ENCODE data around the gene CHADL. TPM values are rescaled to one million over a fixed set of nuclear protein-coding genes. Genes with fewer than 3 reads are reported as not detected.

The CHADL gene
- total RNA-seq, 2 donors from 2014 or later: 3.2 to 4.9 TPM

GRCh38 chr22:41223535-41223934, 17.2 kb downstream of the CHADL start:
- Histone ChIP-seq H3K4me3 (no peak overlapping the region), H3K4me1 (ENCODE audit: control insufficient read depth in 1 of 2, low read depth in 2 of 2) (no peaks in the 10 kb centered on the region), H3K27me3 (replicated peaks; ENCODE audit: insufficient read depth) (no peaks in the 10 kb centered on the region), H3K27ac (no peak overlapping the region), H3K36me3 (peaks cover 70% of the 10 kb centered on the region), H3K9me3 (no peaks in the 10 kb centered on the region)
- no peak for TF ChIP-seq CTCF (IDR thresholded peaks at IDR 0.05)
- ATAC-seq (ENCODE audit: insufficient number of reproducible peaks, low FRiP score, low read depth): no peak
- DNase-seq (ENCODE audit: low spot score): no peak

GRCh38 chr22:41222846-41223507, 17.8 kb downstream of the CHADL start:
- DNase-seq (ENCODE audit: low spot score) (no peak), ATAC-seq (ENCODE audit: insufficient number of reproducible peaks, low FRiP score, low read depth) (no peak)
- Histone ChIP-seq H3K4me3 (no peak overlapping the region), H3K4me1 (ENCODE audit: control insufficient read depth in 1 of 2, low read depth in 2 of 2) (no peaks in the 10 kb centered on the region), H3K9me3 (no peaks in the 10 kb centered on the region), H3K27me3 (replicated peaks; ENCODE audit: insufficient read depth) (no peaks in the 10 kb centered on the region), H3K36me3 (peaks cover 67% of the 10 kb centered on the region), H3K27ac (no peak overlapping the region)
- no peak for TF ChIP-seq CTCF (IDR thresholded peaks at IDR 0.05)

- H3K4me1 ChIP-seq (ENCODE audit: control insufficient read depth in 1 of 2, low read depth in 2 of 2): peaks cover 0 to 5% of the 10 kb centered on the region in 2 donors
- TF ChIP-seq CTCF (IDR thresholded peaks at IDR 0.05): no peak
Measured at GRCh38 chr22:41217553-41218157, 23.1 kb downstream of the CHADL start.

GRCh38 chr22:41216984-41217383, 23.7 kb downstream of the CHADL start:
- TF ChIP-seq CTCF (IDR thresholded peaks at IDR 0.05): no peak
- Histone ChIP-seq H3K4me1 (ENCODE audit: control insufficient read depth in 1 of 2, low read depth in 2 of 2) (peaks cover 0 to 5% of the 10 kb centered on the region in 2 donors), H3K4me3 (no peak overlapping the region), H3K27me3 (replicated peaks; ENCODE audit: insufficient read depth) (no peaks in the 10 kb centered on the region), H3K27ac (no peak overlapping the region), H3K36me3 (peaks cover 31% of the 10 kb centered on the region), H3K9me3 (no peaks in the 10 kb centered on the region)
- no peak for DNase-seq (ENCODE audit: low spot score)
- ATAC-seq (ENCODE audit: insufficient number of reproducible peaks, low FRiP score, low read depth): no peak

More at GRCh38 chr22:41217553-41218157, 23.1 kb downstream of the CHADL start:
- no peak overlapping the region for H3K4me3 ChIP-seq
- no peaks in the 10 kb centered on the region for H3K9me3 ChIP-seq
- ATAC-seq (ENCODE audit: insufficient number of reproducible peaks, low FRiP score, low read depth) (no peak), DNase-seq (ENCODE audit: low spot score) (no peak)
- no peaks in the 10 kb centered on the region for H3K27me3 ChIP-seq (replicated peaks; ENCODE audit: insufficient read depth)
- H3K36me3 ChIP-seq: peaks cover 33% of the 10 kb centered on the region
- H3K27ac ChIP-seq: no peak overlapping the region

GRCh38 chr22:41215926-41216325, 24.8 kb downstream of the CHADL start:
- no peak for TF ChIP-seq CTCF (IDR thresholded peaks at IDR 0.05)
- H3K27ac ChIP-seq: no peak overlapping the region
- H3K9me3 ChIP-seq: no peaks in the 10 kb centered on the region
- no peak overlapping the region for H3K4me3 ChIP-seq
- peaks cover 0 to 5% of the 10 kb centered on the region in 2 donors for H3K4me1 ChIP-seq (ENCODE audit: control insufficient read depth in 1 of 2, low read depth in 2 of 2)
- no peak for ATAC-seq (ENCODE audit: insufficient number of reproducible peaks, low FRiP score, low read depth)
- peaks cover 20% of the 10 kb centered on the region for H3K36me3 ChIP-seq
- no peaks in the 10 kb centered on the region for H3K27me3 ChIP-seq (replicated peaks; ENCODE audit: insufficient read depth)
- DNase-seq (ENCODE audit: low spot score): no peak
